A549 (cell line): Measurements from ENCODE around the gene TNKS2.

Experiments used
- HDAC2 ChIP-seq: fragments of 200-600 bp; sonication (generic); IDR thresholded peaks from 2 replicates; pipeline ENCODE4 v1.6.1; 2016
- KDM1A ChIP-seq: fragments of 200-600 bp; sonication (generic); IDR thresholded peaks from 2 replicates; pipeline ENCODE4 v1.6.1; 2016; ENCODE audit warnings: low read depth, mild to moderate bottlenecking
- POLR2A ChIP-seq: IDR thresholded peaks from 2 replicates; pipeline ENCODE4 v1.6.1; 2012; ENCODE audit warnings: mild to moderate bottlenecking, low read length
- RFX5 ChIP-seq: fragments of 450-650 bp; IDR thresholded peaks from 2 replicates; pipeline ENCODE4 v1.7.1; 2014; ENCODE audit warnings: antibody characterized with exemption, mild to moderate bottlenecking, moderate library complexity
- SMC3 ChIP-seq: fragments of >200 bp; sonication (Bioruptor Twin); formaldehyde crosslinking; IDR thresholded peaks from 3 replicates; pipeline ENCODE4 v1.6.1; 2018; ENCODE audit warnings: inconsistent platforms
- SREBF2 ChIP-seq: fragments of 450-650 bp; IDR thresholded peaks from 2 replicates; pipeline ENCODE4 v1.6.1; 2014; ENCODE audit warnings: mild to moderate bottlenecking, moderate library complexity
- TF ChIP-seq, protein P1 (sequence below): fragments of >200 bp; sonication (Bioruptor Twin); formaldehyde crosslinking; IDR thresholded peaks from 3 replicates; pipeline ENCODE4 v1.5.1; 2016
- TF ChIP-seq, protein P2 (sequence below): fragments of 200-600 bp; sonication (generic); IDR thresholded peaks from 2 replicates; pipeline ENCODE4 v1.6.1; 2016; ENCODE audit warnings: antibody characterized with exemption, mild to moderate bottlenecking, moderate library complexity
- TF ChIP-seq, protein P3 (sequence below): fragments of 450-650 bp; IDR thresholded peaks from 2 replicates; pipeline ENCODE4 v1.6.1; 2014; ENCODE audit warnings: antibody characterized with exemption
- TF ChIP-seq, protein P4 (sequence below): IDR thresholded peaks from 2 replicates; pipeline ENCODE4 v1.6.1; 2012

DNA sequence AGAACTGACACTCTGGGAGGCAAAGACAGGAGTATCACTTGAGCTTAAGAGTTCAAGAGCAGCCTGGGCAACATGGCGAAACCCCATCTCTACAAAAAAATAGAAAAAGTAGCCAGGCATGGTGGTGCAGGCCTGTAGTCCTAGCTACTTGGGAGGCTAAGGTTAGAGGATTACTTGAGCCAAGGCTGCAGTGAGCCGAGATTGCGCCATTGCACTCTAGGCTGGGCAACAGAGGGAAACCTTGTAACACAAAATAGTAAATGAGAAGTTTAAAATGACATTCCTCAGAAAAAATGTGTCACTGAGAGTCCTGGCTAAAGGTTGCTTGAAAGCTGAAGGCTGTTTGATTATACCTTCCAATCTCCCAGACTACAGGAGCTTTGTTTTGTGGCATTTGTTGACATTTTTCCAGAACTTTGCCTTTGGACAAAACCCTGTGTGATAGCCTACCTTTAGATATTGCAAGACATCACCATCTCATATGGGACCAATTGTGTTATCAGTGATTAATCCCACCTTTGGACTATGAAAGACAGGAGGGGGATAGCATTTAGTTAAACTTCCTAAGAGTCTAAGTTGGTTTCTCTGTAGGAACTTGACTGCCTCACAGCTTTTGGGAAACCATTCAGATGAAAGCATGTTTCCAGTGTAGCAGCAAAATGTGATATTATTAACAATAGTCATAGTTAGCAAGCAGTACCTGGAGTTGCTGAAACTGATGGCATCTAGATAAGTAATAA lies 5.3 kb downstream of the TNKS2 start:
- TF ChIP-seq, protein P1, sequence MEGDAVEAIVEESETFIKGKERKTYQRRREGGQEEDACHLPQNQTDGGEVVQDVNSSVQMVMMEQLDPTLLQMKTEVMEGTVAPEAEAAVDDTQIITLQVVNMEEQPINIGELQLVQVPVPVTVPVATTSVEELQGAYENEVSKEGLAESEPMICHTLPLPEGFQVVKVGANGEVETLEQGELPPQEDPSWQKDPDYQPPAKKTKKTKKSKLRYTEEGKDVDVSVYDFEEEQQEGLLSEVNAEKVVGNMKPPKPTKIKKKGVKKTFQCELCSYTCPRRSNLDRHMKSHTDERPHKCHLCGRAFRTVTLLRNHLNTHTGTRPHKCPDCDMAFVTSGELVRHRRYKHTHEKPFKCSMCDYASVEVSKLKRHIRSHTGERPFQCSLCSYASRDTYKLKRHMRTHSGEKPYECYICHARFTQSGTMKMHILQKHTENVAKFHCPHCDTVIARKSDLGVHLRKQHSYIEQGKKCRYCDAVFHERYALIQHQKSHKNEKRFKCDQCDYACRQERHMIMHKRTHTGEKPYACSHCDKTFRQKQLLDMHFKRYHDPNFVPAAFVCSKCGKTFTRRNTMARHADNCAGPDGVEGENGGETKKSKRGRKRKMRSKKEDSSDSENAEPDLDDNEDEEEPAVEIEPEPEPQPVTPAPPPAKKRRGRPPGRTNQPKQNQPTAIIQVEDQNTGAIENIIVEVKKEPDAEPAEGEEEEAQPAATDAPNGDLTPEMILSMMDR: no peak
- TF ChIP-seq RFX5 (no peak), SMC3 (no peak), POLR2A (no peak), KDM1A (no peak), SREBF2 (no peak), HDAC2 (no peak)
- TF ChIP-seq, protein P2, sequence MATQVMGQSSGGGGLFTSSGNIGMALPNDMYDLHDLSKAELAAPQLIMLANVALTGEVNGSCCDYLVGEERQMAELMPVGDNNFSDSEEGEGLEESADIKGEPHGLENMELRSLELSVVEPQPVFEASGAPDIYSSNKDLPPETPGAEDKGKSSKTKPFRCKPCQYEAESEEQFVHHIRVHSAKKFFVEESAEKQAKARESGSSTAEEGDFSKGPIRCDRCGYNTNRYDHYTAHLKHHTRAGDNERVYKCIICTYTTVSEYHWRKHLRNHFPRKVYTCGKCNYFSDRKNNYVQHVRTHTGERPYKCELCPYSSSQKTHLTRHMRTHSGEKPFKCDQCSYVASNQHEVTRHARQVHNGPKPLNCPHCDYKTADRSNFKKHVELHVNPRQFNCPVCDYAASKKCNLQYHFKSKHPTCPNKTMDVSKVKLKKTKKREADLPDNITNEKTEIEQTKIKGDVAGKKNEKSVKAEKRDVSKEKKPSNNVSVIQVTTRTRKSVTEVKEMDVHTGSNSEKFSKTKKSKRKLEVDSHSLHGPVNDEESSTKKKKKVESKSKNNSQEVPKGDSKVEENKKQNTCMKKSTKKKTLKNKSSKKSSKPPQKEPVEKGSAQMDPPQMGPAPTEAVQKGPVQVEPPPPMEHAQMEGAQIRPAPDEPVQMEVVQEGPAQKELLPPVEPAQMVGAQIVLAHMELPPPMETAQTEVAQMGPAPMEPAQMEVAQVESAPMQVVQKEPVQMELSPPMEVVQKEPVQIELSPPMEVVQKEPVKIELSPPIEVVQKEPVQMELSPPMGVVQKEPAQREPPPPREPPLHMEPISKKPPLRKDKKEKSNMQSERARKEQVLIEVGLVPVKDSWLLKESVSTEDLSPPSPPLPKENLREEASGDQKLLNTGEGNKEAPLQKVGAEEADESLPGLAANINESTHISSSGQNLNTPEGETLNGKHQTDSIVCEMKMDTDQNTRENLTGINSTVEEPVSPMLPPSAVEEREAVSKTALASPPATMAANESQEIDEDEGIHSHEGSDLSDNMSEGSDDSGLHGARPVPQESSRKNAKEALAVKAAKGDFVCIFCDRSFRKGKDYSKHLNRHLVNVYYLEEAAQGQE: no peak
- TF ChIP-seq, protein P3, sequence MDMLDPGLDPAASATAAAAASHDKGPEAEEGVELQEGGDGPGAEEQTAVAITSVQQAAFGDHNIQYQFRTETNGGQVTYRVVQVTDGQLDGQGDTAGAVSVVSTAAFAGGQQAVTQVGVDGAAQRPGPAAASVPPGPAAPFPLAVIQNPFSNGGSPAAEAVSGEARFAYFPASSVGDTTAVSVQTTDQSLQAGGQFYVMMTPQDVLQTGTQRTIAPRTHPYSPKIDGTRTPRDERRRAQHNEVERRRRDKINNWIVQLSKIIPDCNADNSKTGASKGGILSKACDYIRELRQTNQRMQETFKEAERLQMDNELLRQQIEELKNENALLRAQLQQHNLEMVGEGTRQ: no peak
- TF ChIP-seq, protein P4, sequence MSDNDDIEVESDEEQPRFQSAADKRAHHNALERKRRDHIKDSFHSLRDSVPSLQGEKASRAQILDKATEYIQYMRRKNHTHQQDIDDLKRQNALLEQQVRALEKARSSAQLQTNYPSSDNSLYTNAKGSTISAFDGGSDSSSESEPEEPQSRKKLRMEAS: no peak
